Measurements from ENCODE around the gene EPB41L1.
A peak's percentile ranks its signal among the peaks of the same experiment; 100 is the strongest.

The EPB41L1 gene

GRCh38 chr20:36154700-36155628 is at the start of gene EPB41L1:
EPB41L1 (plus strand) TSS chr20:36154740; CDS start chr20:36173778, 19,038 bp downstream.
- DNase-seq (ENCODE audit: low read depth in 2 of 2): no peak

GRCh38 chr20:36104856-36105255 is 49.7 kb upstream of the EPB41L1 start:
- DNase-seq (ENCODE audit: low read depth in 2 of 2): no peak

DNA sequence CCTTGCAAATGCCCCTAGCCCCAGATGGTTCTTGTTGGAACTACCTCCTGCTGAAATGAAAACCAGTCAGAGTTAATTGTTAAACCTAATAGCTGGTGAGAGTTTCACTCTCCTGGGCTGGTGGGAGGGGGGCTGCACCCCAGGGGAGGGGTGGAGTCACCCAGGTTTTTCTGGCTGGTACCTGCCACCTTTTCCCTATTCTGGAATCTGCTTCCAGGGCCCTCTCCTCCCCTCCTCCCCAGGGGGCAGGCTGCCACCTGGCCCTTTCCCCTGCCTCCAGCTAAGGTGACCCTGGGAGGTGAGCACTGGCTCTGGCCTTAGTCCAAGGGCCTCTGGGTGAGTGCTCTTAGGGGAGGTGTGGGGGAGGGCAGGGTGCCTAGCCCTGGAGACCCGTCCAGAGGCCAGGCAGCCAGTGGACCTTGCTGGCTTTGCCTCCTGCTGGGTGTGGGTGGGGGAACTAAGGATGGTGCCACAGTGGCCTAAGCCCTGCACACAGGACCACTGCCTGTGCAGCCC is 48.8 kb upstream of the EPB41L1 start:
- no peak for DNase-seq (ENCODE audit: low read depth in 2 of 2)

GRCh38 chr20:36106606-36107005 is 47.9 kb upstream of the EPB41L1 start:
- DNase-seq (ENCODE audit: low read depth in 2 of 2): no peak

DNA sequence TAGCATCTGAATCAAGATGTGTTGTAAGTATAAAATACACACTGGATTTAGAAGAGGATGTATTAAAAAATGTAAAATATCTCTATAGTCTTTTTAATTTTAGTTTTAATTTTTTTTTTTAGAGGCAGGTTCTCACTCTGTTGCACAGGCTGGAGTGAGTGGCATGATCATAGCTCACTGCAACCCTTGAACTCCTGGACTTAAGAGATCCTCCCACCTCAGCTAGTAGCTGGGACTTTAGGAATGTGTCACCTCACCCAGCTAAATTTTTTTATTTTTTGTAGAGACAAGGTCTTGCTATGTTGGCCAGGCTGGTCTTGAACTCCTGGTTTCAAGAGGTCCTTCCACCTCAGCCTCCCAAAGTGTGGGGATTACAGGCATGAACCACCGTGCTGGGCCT is 46.7 kb upstream of the EPB41L1 start:
- no peak for DNase-seq (ENCODE audit: low read depth in 2 of 2)

- no peak for DNase-seq (ENCODE audit: low read depth in 2 of 2)
Measured at GRCh38 chr20:36109251-36109947, 45.1 kb upstream of the EPB41L1 start.

DNA sequence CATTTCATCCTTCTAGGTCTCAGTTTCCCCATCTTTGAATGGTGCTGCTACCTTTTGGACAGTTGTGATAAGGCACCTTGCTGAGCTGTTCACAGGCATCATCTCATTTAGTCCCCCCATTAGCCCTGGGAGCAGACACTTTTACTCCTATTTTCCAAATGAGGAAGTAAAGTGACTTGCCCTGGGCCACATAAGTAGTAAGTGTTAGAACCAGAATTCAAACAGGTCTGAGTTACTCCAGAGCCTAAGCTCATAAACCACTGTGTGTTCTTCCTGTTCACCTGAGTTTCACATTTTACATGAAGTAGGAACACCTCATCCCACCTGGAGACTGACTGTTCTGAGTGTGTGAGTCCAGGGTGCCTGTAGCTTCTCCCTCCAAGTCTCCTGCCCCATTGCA is 43.5 kb upstream of the EPB41L1 start:
- DNase-seq (ENCODE audit: low read depth in 2 of 2): no peak

GRCh38 chr20:36112112-36112511 is 42.4 kb upstream of the EPB41L1 start:
- no peak for DNase-seq (ENCODE audit: low read depth in 2 of 2)

- DNase-seq (ENCODE audit: low read depth in 2 of 2): no peak
Measured at GRCh38 chr20:36113036-36113435, 41.5 kb upstream of the EPB41L1 start.

GRCh38 chr20:36113566-36114250 is 40.8 kb upstream of the EPB41L1 start:
- no peak for DNase-seq (ENCODE audit: low read depth in 2 of 2)

- DNase-seq (ENCODE audit: low read depth in 2 of 2): no peak
Measured at GRCh38 chr20:36114707-36115106, 39.8 kb upstream of the EPB41L1 start.

DNA sequence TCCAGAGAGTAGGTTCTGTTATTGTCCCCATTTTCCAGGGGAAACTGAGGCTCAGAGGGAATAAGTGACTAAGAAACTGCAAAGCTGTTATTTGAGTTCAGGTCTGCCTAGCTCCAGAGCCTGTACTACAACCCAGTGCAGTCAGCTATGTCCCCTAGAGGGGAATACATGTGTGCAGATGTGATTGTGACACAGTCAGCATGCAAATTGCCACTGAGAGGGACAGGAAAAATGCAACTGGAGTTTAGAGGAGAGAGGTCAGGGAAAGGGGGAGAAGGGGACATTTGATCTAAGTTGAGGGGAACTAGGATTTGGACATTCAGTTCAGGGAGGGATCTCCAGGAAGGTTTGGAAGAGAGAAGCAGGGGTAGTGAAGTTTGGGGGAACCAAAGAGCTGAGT is 38.6 kb upstream of the EPB41L1 start:
- no peak for DNase-seq (ENCODE audit: low read depth in 2 of 2)

DNA sequence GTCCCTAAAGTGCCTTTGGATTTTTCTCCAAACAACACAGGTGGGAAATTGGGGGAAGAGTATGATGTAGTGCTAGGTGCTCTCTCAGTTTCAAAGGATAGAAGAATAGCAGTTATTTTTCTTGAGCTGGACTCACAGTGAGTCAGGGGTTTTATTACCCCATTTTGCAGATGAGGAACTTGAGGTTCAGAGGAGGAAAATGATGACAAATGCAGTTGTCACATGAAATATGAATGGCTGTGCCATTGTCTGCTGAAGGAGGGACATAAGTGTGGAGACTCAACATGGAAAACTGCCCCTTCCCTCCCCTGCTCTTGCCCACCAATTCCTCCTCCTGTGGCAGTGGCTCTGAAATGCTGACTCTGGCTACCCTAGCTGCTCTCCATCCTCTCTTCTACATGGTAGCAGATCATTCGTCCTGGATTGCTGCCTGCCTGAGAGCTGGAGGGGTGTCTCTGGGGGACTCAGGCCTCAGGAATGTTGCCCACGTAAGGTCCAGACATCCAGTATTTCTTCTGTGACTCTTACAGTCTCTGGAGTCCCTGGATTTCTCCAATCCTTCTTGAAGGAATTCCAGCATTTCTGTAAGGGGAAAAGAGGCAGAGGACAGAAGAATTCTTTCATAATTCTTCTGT is 37.6 kb upstream of the EPB41L1 start:
- DNase-seq (ENCODE audit: low read depth in 2 of 2): peak; percentile 72 to 80

DNA sequence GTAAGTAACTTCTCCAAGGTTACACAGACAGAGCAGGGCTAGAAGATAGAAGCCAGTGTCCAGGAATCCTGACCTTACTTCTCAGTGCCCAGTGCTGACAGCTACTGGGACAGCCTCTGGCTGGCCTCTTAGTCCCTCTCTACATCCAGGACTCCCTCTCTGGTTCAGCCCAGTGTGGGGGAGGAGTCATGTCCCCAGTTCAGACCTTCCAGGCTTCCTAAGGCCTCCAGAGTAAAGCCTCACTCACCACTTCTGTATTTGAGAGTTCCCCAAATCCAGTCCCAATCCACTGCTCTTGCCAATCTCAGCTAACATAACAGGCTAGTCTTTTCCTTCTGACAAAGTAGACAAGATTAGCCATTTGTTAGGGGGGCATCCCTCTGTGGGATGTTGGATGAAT is 36.9 kb upstream of the EPB41L1 start:
- no peak for DNase-seq (ENCODE audit: low read depth in 2 of 2)

DNA sequence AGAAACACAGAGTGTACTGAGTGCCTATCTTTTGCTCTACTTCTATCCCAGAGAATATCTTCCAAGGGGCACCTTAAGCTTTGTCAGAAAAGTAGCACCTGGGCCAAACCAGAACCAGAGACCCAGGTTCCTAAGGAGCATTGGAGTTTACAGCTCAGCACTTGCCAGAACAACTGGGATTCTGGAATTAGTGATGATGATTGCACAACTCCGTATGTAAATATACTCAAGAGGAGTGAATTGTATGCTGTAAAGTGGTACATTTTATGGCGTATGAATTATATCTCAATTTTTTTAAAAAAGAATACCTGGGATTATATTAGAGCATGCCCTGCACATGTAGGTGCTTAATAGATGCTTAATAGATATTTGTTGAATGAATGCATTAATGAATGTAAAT is 36.2 kb upstream of the EPB41L1 start:
- no peak for DNase-seq (ENCODE audit: low read depth in 2 of 2)

GRCh38 chr20:36119537-36119936 is 35.0 kb upstream of the EPB41L1 start:
- DNase-seq (ENCODE audit: low read depth in 2 of 2): no peak

DNA sequence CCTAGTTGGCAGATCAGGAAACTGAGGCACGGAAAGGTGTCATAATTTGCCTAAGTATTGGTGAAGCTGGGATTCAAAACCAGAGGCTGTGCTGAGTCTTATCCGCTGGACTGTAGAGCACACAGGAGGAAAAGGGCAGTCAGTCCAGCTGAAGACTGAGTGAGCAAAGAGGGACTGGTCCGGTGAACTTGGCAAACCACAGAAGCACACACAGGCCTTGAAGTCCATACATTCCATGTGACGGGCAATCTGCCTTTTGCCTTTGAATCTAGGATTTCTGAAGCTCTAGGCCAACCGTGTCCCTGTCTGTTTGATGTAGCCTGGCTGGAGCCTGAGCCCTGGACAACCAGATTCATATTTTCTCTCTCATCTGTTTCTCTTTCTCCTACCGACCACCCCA is 34.3 kb upstream of the EPB41L1 start:
- DNase-seq (ENCODE audit: low read depth in 2 of 2): no peak

GRCh38 chr20:36120991-36121390 is 33.5 kb upstream of the EPB41L1 start:
- no peak for DNase-seq (ENCODE audit: low read depth in 2 of 2)

DNA sequence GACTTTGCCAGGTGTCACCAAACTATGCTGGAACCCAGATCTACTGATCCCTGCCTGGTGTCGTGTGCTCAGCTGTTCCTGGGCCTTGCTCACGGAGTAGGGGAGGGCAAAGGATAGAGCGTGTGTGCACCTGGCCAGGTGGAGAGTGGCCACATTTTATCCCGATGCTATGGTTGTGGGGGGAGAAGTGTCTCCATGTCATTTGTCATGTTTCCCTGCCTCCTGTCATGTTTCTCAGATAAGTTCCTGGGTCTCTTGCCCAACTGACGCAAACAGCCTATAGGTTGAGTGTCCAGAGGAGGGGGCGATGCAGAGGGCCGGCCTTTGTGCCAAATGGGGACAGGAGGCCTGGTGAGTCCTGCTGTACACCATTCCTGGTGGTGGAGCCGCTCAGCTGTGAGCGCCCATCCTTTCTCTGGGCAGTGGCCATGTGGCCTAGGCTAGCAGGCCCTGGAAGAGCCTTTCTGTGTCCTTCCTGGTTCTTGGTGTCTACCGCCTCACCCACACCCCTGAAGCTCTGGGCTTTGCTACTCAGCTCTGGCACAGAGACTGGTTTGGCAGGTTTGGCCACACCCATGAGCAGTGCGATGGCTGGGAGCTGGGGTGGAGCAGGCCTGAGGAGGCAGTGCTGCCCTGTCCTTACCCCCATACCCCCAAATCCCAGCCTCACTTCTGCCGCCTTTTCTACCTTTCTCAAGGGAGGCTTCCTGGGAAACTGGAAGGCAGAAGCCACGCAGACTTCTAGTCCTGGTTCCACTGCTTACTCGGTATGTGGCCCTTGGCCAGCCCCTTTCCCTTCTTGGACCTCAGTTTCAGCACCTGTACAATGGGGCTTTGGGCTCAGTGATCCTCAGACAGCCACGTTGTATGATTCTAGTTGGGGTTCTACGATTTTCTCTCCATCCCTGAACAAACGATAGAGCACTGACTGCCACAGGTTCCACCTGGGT is 32.3 kb upstream of the EPB41L1 start:
- no peak for DNase-seq (ENCODE audit: low read depth in 2 of 2)

- no peak for DNase-seq (ENCODE audit: low read depth in 2 of 2)
Measured at GRCh38 chr20:36122931-36123288, 31.6 kb upstream of the EPB41L1 start.

GRCh38 chr20:36125097-36125496 is 29.4 kb upstream of the EPB41L1 start:
- DNase-seq (ENCODE audit: low read depth in 2 of 2): no peak

Measured in fibroblast of skin of left quadriceps (primary cell).